Measurements from ENCODE around the gene ZNF770.
"Not testable (repeated sequence)": the region's sequence is repeated elsewhere in the genome, so short reads cannot be mapped to it uniquely, and the experiment has no call there.

Gene ZNF770

DNA sequence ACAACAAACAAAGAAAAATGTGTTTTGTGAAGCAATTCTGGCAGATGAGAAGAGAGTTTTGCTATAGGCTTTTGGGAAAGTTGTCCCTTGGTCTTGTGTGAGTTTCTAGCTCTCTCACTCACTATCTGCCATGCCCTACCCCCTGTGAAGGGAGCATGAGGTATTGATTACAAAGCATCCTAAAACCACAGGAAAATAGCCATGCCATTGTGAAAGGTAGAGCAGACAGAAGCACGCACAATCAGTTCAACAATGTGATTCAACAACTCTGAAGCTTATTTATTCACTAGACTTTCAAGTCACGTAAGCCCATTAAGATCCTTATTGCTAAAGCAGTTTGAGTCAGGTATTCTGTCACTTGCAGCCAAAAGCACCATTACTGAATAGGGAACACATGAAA is 12.0 kb downstream of the ZNF770 start:
- DNase-seq: no peak

- DNase-seq: no peak
Measured at GRCh38 chr15:34973512-34973911, 14.6 kb downstream of the ZNF770 start.

- DNase-seq: not testable (repeated sequence)
Measured at GRCh38 chr15:34970098-34970643, 17.9 kb downstream of the ZNF770 start.

DNA sequence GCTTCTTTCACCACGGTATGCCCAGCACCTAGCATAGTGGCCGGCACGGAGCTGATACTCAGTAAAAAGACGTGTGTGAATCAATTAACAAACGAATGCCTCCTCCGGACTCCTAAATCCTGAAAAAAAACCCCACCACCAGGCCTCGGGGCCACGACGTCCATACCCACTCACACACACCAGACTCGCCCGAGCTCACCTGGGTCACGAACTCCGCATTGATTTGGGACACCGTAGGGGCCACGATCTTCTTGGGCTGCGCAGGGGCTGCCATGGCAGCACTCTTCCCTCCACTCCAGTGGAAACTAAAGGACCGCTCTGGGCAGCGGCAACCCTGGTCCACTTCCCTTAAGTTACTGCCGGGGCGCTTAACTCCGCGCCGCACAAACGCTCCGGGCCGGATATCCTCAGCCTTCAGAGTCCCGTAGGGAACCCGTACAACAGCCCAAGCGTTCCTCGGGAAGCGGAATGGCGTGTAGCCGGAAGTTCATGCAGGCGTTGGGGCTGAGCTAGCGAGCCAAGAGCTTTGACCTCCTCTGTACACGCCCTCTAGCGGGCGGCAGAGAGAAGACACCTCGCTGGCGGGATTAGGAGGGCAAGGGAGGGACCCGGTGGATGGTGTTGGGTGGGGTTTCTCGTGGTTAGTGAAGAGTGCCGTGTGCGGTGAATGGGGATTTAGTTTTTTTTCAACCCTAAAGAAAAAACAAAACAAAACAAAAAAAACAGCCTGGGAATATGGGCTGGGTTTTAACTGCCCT is 18.6 kb downstream of the ZNF770 start, which contains the start of gene AQR:
TSS of gene AQR (minus strand) at position 403 of the 758 bp plus-strand sequence. CDS start at position 274, 129 bp downstream.
- peak; percentile 91 for DNase-seq

- DNase-seq: no peak
Measured at GRCh38 chr15:34964277-34964676, 23.8 kb downstream of the ZNF770 start.

DNA sequence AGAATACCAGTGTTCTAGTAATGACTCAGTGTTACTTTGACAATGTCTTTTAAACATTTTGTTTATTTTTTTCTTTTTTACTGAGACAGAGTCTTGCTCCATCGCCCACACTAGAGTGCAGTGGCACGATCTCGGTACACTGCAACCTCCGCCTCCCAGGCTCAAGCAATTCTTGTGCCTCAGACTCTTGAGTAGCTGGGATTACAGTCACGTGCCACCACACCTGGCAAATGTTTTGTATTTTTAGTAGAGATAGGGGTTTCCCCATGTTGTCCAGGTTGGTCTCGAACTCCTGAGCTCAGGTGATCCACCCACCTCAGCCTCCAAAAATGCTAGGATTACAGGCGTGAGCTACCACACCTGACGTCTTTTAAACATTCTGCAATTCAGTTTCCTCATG is 34.2 kb downstream of the ZNF770 start:
- DNase-seq: no peak

DNA sequence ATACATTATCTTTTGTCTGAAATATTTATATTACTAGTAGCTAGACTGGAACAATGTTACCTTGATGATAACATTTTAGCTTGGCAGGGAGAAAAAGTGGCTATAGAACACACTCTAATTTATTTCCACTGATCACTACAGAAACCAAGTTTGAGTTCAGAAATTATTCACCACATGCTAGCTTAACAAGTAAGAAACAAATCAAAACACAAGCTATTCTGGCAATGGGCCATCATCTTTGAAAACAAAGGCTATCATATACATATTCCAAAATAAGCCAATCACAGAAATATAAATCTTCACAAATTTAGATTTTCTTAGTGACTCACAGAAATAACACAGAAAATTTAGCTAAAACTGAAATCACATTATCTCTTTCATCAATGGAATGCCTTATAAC is 35.6 kb downstream of the ZNF770 start:
- no peak for DNase-seq

GRCh38 chr15:34951993-34952392 is 36.1 kb downstream of the ZNF770 start:
- DNase-seq: no peak

DNA sequence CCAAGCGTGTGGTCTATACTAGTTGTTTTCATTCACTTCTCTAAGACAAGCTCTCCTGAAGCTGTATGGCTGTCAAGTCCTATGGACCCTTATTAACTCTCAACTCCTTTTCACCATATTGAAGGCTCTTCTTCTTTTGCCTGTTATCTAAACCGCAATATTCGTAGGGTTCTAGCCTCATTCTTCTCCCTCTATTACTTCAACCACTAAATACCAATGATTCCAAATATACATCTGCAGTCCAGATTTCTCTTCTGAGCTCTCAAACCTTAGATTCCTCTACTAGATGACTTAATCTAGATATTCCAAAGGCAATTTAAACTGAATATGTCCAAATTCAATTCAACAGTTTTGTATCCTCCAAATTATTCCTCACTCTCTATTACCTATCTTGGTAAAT is 43.2 kb downstream of the ZNF770 start:
- DNase-seq: no peak

GRCh38 chr15:34943711-34944110 is 44.4 kb downstream of the ZNF770 start:
- DNase-seq: no peak

GRCh38 chr15:34943264-34943663 is 44.8 kb downstream of the ZNF770 start:
- not testable (repeated sequence) for DNase-seq

GRCh38 chr15:34942363-34942762 is 45.7 kb downstream of the ZNF770 start:
- DNase-seq: no peak

- DNase-seq: no peak
Measured at GRCh38 chr15:34941831-34942230, 46.3 kb downstream of the ZNF770 start.

- no peak for DNase-seq
Measured at GRCh38 chr15:34941185-34941698, 46.8 kb downstream of the ZNF770 start.

DNA sequence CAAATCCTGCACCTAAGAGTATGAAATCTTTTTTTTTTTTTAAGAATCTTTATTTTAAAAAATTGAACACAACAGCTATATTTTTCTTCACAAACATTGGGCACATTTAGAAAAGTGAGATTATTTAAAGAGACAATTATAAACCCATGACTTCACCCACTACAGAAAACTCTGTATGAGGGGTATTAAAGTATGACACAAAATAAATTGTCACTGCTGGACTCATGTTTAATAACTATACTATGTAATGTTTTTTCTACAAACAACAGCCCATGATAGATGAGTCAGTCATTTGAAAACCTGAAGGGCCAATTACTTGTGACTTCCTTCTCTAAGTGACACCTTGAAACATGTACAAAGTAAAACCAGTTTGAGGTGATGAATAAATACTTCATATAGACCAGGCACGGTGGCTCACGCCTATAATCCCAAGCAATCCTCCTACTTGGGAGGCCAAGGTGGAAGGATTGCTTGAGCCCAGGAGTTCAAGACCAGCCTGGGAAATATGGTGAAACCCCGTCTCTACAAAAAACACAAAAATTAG is 54.6 kb downstream of the ZNF770 start:
- DNase-seq: no peak

DNA sequence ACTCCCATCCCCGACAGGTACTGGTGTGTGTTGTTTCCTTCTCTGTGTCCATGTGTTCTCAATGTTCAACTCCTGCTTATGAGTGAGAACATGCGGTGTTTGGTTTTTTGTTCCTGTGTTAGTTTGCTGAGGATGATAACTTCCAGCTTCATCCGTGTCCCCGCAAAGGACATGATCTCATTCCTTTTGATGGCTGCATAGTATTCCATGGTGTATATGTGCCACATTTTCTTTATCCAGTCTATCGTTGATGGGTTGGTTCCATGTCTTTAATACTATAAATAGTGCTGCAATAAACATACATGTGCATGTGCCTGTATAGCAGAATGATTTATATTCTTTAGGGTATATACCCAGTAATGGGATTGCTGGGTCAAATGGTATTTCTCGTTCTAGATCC is 59.7 kb downstream of the ZNF770 start:
- not testable (repeated sequence) for DNase-seq
